Fibroblast of skin of abdomen (primary cell): Measurements from ENCODE around the gene ECHS1.
"Not testable (repeated sequence)": the region's sequence is repeated elsewhere in the genome, so short reads cannot be mapped to it uniquely, and the experiment has no call there.

Source experiments
- DNase-seq: peaks from one replicate; pipeline ENCODE4 v3.0.0-alpha.2; 2013

The ECHS1 gene

DNA sequence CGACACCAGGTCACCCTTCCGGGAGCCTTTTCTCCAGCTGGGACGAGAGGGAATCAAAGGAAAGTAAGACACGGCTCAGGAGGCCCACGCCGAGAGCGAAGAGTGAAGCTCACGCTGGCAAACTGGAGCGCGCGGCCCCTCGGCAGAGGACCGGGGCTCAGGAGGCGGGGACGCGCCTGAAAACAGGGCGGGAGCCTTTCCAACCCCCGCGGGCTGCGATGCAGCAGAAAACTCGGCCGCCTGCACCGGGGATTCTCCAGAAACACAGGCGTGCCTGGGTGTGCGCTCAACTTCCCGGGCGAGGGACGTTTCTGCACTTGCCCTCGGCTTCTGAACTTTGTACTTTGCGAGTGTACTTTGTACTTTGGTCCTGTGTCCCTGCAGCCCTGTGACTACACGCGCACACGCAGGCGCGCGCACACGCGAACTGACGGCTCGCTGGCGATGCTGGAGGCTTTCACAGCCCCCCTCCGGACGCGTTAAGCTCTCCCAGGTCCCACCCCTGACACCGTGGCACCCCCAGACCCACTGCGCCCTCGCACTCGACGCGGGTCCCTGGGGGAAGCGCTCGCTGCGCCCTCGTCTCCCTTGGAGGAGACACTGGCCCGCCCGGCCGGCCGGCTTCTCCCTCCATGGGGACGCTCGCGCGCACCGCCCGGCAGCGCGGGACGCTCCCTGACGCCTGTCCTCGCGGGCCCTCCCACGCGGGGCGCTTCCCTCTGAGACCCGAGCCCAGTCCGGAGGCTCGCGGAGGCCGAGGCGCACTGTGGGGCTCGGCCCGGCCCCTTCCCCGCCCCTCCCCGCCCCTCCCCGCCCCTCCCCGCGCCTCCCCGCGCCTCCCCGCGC is 5.3 kb upstream of the ECHS1 start:
- peak; percentile 41 for DNase-seq

GRCh38 chr10:133377818-133378250 is 4.7 kb upstream of the ECHS1 start:
- DNase-seq: no peak

DNA sequence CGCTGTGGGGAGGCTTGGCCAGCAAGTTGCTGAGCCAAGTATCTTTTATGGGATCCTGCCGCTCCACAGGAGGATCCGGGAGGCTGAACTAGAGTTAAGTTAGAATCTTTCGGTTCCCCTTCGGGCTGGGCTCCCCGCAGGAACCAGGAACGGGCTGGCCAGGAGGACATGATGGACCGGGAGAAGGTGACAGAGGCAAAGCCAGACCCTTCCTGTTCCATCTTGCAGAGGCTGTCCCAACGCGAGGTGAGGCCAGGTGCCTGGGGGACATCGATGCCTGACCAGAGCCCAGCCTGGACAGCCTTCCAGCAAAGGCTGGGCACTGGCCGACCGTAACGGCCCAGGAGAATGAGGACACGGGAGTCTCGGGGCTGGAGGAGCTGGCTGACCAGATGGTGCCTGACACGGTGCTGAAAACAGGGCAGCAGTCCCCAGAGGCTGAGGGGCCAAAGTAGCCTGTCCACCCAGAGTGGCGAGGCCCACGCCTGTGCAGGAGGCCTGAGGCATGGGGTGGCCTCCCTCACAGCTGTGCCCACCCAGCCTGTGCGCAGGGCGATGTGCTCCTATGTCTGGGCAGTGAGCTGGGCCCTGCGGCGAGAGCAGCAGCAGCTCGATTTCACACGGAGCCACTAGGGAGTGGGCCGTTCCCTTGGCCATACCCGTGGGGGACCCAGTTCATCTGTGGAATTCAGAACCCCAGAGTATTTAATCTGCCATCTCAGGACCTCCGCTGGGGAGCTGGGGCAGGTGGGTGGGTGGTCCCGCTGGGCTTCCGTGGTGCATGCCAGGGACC is 4.1 kb upstream of the ECHS1 start:
- no peak for DNase-seq

- DNase-seq: not testable (repeated sequence)
Measured at GRCh38 chr10:133376183-133376582, 3.0 kb upstream of the ECHS1 start.

GRCh38 chr10:133375357-133376115 is 2.4 kb upstream of the ECHS1 start:
- DNase-seq: no peak

GRCh38 chr10:133372507-133372906 is 647 bp downstream of the ECHS1 start:
- no peak for DNase-seq

- no peak for DNase-seq
Measured at GRCh38 chr10:133370030-133370786, 2.9 kb downstream of the ECHS1 start.

GRCh38 chr10:133368153-133368552 is 5.0 kb downstream of the ECHS1 start:
- DNase-seq: no peak

GRCh38 chr10:133367461-133367860 is 5.7 kb downstream of the ECHS1 start:
- DNase-seq: not testable (repeated sequence)

DNA sequence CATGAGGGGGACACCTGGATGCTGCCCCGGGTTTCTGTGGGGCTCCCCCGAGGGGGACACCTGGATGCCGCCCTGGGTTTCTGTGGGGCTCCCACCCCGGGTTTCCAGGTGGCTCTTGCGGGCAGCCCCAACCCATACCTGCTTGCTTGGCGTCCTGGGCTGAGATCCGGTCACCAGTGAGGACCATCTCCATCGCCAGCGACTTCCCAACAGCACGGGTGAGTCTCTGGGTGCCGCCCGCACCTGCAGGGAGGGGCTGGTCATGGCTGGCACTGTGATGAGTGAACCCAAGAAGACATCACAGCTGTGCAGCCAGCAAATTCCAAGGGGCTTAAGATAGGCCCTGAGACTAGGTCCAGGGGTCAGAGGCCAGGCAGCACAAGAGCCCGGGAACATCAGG is 6.4 kb downstream of the ECHS1 start:
- no peak for DNase-seq

DNA sequence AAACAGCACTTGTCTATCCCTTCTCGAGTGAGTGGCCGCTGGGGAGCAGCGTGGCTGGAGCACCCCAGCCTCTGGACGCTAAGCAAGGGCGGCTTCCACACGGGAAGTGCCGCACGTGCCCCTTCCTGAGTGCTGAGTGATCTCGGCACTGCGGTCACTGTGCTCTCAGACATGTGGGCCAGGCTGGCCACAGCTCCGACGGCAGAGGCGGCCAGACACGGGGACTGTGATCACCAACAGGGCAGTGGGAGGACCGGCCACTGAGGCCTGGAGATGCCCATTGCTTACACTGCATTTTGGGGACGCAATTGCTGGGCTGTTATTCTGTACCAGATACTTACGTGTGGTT is 7.0 kb downstream of the ECHS1 start:
- DNase-seq: no peak

- DNase-seq: no peak
Measured at GRCh38 chr10:133365461-133366129, 7.6 kb downstream of the ECHS1 start.

GRCh38 chr10:133364645-133365431 is 8.3 kb downstream of the ECHS1 start:
- DNase-seq: no peak

DNA sequence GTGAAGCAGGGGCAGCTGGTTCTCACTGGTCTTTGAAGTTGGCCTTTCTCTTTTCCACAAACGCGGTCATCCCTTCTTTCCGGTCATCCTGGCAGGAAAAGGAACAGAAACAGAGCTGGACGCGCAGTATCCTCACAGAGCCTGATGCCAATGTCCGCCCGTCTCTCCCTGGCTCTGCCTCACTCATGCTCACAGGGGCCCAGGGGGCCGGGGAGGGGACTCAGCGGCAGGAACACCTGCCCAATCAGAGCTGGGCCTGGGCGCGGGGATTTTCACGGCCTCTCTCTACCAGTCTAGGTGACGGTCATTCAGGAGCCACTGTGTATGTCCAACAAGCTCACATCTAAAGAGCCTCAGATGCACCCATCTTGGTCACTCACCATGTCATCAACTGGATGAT is 10.3 kb downstream of the ECHS1 start:
- DNase-seq: no peak

DNA sequence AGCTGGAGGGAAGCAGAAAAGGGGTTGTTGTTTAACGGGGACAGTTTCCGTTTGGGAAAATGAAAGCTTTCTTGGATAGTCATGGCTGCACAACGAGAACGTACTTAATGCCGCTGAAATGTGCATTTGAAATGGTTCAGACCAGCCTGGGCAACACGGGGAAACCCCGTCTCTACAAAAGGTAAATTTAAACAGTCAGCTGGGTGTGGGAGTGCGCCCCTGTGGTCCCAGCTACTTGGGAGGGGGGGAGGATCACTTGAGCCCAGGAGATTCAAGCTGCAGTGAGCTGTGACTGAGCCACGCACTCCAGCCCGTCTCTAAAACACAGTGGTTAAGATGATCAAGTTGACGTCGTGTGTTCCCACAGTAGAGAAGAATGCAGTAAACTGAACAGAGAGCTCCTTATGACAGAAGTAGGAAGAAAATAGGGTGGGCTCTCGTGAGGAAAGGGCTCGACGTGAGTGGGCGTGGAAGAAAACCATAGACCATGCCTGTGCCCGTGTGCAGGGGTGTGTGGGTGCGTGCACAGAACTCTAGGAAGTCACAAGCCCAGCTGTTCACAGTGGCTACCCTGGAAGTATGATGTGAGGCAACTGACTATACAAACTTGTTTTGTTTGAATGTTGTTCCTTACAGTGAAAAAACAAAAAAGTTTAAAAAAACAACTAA is 11.2 kb downstream of the ECHS1 start:
- no peak for DNase-seq

DNA sequence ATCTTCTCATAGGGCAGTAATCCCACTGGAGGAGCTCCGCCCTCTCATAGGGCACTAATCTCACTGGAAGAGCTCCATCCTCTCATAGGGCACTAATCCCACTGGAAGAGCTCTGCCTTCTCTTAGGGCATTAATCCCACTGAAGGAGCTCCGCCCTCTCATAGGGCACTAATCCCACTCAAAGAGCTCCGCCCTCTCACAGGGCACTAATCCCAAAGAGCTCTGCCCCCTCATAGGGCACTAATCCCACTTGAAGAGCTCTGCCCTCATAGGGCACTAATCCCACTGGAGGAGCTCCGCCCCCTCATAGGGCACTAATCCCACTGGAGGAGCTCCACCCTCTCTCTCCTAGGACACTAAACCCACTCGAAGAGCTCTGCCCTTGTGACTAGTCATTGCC is 11.9 kb downstream of the ECHS1 start:
- no peak for DNase-seq

GRCh38 chr10:133359972-133360610 is 13.1 kb downstream of the ECHS1 start:
- no peak for DNase-seq

DNA sequence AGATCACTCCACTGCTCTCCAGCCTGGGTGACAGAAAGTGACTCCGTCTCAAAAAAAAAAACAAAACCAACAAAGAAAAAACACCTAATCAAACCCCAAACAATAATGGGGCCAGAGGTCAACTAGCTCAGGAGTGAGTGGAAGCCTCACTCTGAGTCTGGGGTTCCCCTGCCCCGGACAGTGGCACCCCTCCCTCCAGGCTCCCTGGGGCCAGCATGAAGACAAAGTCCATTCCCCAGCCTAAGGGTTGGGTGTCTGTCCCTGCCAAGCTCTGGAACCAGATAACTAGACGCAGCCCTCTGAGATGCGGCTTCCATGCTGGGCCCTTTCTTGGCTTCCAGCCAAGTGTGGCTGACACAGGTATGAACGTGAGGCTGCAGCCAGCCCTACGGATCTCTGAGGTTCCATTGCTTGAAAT is 13.6 kb downstream of the ECHS1 start:
- DNase-seq: no peak

- DNase-seq: no peak
Measured at GRCh38 chr10:133358925-133359310, 14.2 kb downstream of the ECHS1 start.
